ENCODE measurements around the gene CDK2. TPM values are rescaled to one million over a fixed set of nuclear protein-coding genes. Genes with fewer than 3 reads are reported as not detected.
A peak's percentile ranks its signal among the peaks of the same experiment; 100 is the strongest.

CDK2 gene
- total and polyA plus RNA-seq, 9 of the 15 experiments (the other 6 are each of a cell fraction or from before 2014, with no cell fraction given) = 17.4 to 213 (median 109) TPM

DNA sequence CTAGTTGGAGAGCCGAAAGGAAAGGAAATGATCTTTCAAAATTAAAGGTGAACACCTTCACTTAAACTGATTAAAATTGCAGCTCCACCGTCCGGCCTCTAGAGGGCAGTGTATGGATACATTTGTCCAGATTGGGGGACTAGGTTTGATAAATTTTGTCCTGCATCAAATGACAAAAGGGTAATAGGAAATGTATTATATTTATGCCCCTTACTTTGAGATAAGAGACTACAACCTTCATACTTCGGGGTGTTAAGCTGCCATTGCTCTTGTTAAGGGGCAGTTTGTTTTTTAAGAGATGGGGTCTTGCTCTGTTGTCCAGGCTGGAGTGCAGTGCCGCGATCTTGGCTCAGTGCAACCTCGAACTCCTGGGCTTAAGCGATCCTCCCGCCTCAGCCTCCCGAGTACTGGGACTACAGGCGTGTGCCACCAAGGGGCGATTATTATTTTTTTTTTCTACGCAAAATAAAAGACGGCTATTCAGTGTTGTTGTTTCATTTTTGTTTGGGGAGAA lies 29.6 kb downstream of the CDK2 start (continued):
- no peak for TF ChIP-seq ETV1 (tag; conservative IDR thresholded peaks at IDR 0.05; ENCODE audit: low read depth)
- no peak for TF ChIP-seq ZFPM2 (CRISPR knock-in tag; IDR thresholded peaks at IDR 0.05)
- no peak for TF ChIP-seq ZBTB5 (IDR thresholded peaks at IDR 0.05)
- no peak for TF ChIP-seq BCL6 (CRISPR knock-in tag; IDR thresholded peaks at IDR 0.05)
- no peak for TF ChIP-seq BACH1 (tag; IDR thresholded peaks at IDR 0.05)
- TF ChIP-seq SMAD4 (CRISPR knock-in tag; conservative IDR thresholded peaks at IDR 0.05) = no peak
- TF ChIP-seq, protein P1, sequence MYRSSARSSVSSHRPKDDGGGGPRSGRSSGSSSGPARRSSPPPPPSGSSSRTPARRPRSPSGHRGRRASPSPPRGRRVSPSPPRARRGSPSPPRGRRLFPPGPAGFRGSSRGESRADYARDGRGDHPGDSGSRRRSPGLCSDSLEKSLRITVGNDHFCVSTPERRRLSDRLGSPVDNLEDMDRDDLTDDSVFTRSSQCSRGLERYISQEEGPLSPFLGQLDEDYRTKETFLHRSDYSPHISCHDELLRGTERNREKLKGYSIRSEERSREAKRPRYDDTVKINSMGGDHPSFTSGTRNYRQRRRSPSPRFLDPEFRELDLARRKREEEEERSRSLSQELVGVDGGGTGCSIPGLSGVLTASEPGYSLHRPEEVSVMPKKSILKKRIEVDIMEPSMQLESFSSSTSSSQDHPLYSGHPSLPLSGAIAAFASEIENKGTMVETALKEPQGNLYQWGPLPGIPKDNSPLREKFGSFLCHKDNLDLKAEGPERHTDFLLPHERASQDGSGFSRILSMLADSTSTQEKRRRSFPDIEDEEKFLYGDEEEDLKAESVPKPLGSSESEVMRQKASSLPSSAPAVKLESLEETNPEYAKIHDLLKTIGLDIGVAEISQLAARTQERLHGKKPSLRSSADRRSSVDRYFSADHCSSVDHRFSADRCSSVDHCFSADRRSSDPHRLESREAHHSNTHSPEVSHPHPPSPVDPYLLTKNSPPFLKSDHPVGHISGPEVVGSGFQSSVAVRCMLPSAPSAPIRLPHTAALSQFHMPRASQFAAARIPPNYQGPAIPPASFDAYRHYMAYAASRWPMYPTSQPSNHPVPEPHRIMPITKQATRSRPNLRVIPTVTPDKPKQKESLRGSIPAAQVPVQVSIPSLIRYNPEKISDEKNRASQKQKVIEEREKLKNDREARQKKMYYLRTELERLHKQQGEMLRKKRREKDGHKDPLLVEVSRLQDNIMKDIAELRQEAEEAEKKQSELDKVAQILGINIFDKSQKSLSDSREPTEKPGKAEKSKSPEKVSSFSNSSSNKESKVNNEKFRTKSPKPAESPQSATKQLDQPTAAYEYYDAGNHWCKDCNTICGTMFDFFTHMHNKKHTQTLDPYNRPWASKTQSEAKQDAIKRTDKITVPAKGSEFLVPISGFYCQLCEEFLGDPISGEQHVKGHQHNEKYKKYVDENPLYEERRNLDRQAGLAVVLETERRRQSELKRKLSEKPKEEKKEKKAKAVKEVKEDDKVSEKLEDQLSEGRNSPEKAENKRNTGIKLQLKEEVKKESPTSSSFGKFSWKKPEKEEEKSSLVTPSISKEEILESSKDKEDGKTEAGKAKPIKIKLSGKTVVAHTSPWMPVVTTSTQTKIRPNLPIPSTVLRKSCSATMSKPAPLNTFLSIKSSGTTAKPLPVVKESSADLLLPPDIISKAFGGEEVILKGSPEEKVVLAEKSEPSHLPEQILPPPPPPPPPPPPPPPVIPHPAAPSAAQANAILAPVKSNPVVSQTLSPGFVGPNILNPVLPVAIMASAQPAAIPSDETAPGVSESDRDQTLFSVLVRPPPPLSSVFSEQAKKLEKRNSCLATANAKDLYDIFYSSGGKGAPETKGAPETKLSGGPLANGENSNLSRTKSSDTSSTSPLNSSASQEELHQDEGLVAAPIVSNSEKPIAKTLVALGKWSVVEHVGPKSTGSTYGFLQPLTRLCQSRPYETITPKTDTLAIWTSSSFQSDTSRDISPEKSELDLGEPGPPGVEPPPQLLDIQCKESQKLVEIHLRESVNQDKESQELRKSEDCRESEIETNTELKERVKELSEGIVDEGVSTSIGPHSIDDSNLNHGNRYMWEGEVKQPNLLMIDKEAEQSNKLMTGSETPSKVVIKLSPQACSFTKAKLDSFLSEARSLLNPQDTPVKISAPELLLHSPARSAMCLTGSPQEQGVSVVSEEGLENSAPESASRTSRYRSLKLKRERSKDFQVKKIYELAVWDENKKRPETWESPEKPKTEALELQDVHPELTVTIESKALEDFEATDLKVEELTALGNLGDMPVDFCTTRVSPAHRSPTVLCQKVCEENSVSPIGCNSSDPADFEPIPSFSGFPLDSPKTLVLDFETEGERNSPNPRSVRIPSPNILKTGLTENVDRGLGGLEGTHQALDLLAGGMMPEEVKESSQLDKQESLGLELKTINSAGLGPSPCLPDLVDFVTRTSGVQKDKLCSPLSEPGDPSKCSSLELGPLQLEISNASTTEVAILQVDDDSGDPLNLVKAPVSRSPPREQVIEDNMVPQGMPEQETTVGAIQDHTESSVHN (IDR thresholded peaks at IDR 0.05; ENCODE audit: borderline replicate concordance in 1 of 2, low read depth in 1 of 2) = no peak
- no peak for TF ChIP-seq PTTG1 (tag; IDR thresholded peaks at IDR 0.05; ENCODE audit: low read depth)
- no peak for TF ChIP-seq MAZ (CRISPR knock-in tag; conservative IDR thresholded peaks at IDR 0.05 in 1 of 2, IDR thresholded peaks at IDR 0.05 in 1 of 2)
- TF ChIP-seq ETS2 (tag; IDR thresholded peaks at IDR 0.05; ENCODE audit: borderline replicate concordance, poor library complexity, severe bottlenecking) = no peak
- no peak for TF ChIP-seq MCM3 (IDR thresholded peaks at IDR 0.05)
- no peak; the same call in 1 of the 2 replicates for TF ChIP-seq RB1 (IDR thresholded peaks at IDR 0.05; ENCODE audit: low read depth)
- TF ChIP-seq SMARCC2 (IDR thresholded peaks at IDR 0.05; ENCODE audit: low read depth) = peak; percentile 67; the same call in 1 of the 2 replicates
- TF ChIP-seq ZNF586 (CRISPR knock-in tag; conservative IDR thresholded peaks at IDR 0.05) = no peak
- TF ChIP-seq, protein P2, sequence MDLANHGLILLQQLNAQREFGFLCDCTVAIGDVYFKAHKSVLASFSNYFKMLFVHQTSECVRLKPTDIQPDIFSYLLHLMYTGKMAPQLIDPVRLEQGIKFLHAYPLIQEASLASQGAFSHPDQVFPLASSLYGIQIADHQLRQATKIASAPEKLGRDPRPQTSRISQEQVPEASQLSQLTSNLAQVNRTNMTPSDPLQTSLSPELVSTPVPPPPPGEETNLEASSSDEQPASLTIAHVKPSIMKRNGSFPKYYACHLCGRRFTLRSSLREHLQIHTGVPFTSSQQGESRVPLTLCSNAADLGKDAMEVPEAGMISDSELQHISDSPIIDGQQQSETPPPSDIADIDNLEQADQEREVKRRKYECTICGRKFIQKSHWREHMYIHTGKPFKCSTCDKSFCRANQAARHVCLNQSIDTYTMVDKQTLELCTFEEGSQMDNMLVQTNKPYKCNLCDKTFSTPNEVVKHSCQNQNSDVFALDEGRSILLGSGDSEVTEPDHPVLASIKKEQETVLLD (IDR thresholded peaks at IDR 0.05) = no peak; the same call in 1 of the 2 replicates
